Ovary (tissue), 9 donors: Measurements from ENCODE around the gene PCYOX1L. TPM values are rescaled to one million over a fixed set of nuclear protein-coding genes. Genes with fewer than 3 reads are reported as not detected.
A peak's percentile ranks its signal among the peaks of the same experiment; 100 is the strongest.
"Not testable (repeated sequence)": the region's sequence is repeated elsewhere in the genome, so short reads cannot be mapped to it uniquely, and the experiment has no call there.

Source experiments
- DNase-seq, 5 donors: peaks; one replicate each; pipeline ENCODE4 v3.0.0-alpha.2; 2019 to 2020
- H3K27ac ChIP-seq, 2 donors: fragments of 200-600 bp; one replicate each; pipeline versions ENCODE4 v1.5.1 to v1.8.0; 2019 to 2022
- H3K27me3 ChIP-seq: fragments of 200-600 bp; one replicate; pipeline ENCODE4 v1.8.0; 2022
- H3K36me3 ChIP-seq: fragments of 200-600 bp; sonication (generic); one replicate; pipeline ENCODE4 v1.5.1; 2019
- H3K4me1 ChIP-seq: one replicate; pipeline ENCODE4 v1.8.1; 2013; ENCODE audit warnings: mild to moderate bottlenecking, moderate library complexity; ENCODE audit not compliant: insufficient read depth
- H3K4me3 ChIP-seq: fragments of 200-600 bp; sonication (generic); one replicate; pipeline ENCODE4 v1.5.1; 2017
- H3K9me3 ChIP-seq, 2 donors: fragments of 200-600 bp in 1 of 2; sonication (generic) in 1 of 2; one replicate each; pipeline versions ENCODE4 v1.5.1 to v1.8.1; 2013 to 2019; ENCODE audit warnings: mild to moderate bottlenecking in 1 of 2, moderate library complexity in 1 of 2
- EP300 ChIP-seq: sonication (generic); formaldehyde crosslinking; IDR thresholded peaks from one replicate; pipeline ENCODE4 v1.6.1; 2017; ENCODE audit warnings: antibody characterized with exemption
- POLR2A ChIP-seq: fragments of 450-650 bp; IDR thresholded peaks from one replicate; pipeline ENCODE4 v1.6.1; 2017; ENCODE audit warnings: antibody characterized with exemption, mild to moderate bottlenecking, moderate library complexity
- WGBS, 3 donors: extraction: QIAGEN DNeasy Blood & Tissue Kit in 1 of 3; methylation state at CpG; one replicate each; pipeline versions ENCODE4 v1.1.5 to v1.1.7; 2013 to 2017; 5-methylcytosine and 5-hydroxymethylcytosine counted together
- intact Hi-C, 4 donors: fragments of 100-400 bp; cut with DNase I; formaldehyde crosslinking; loops; one replicate each; pipeline versions ENCODE4 v1.11.0 to v1.15.1; 2022 to 2023
- polyA plus RNA-seq, 2 donors: library from polyadenylated mRNA; stranded (reverse); fragments of 200-250 nt in 1 of 2; fragments of 350-450 nt in 1 of 2; fragmentation: Illumina TruSeq in 1 of 2; extraction: RNeasy Lipid Tissue Mini Kit (QIAGEN cat#74804) in 1 of 2; gene quantifications; one replicate each; pipeline ENCODE4 v1.2.3, GENCODE V29; 2013 to 2014
- total RNA-seq, 7 donors: library from RNA; depleted of rRNA in 2 of 7; stranded (reverse); fragments of >200 nt in 2 of 7; fragmentation: NEBNext Ultra II Directional in 3 of 7; extraction: Animal tissue kit (Norgen Biotek cat#: 25700) in 3 of 7; gene quantifications; one replicate each; pipeline versions ENCODE4 v1.1.0 to v1.2.4, GENCODE V29; 2016 to 2023
- TF ChIP-seq, protein P1 (sequence below), 3 donors: fragments of 450-650 bp in 2 of 3; fragments of 200-600 bp in 1 of 3; IDR thresholded peaks; one replicate each; pipeline versions ENCODE4 v1.5.1 to v1.8.0; 2016 to 2022; ENCODE audit warnings: antibody characterized with exemption in 3 of 3, mild to moderate bottlenecking in 1 of 3
- donor health status: DM: no; HTN: no; CAD: no; lungs with moderate emphysema.
- donor health status: DM: no; HTN: no; CAD: no.
- donor health status: Bipolar disorder and iron deficiency.
- donor health status: DM: yes; HTN: yes; CAD: no.
- donor health status: DM: no; HTN: no; CAD: no.
- donor health status: DM: yes; HTN: yes; CAD: no.

The PCYOX1L gene
- total and polyA plus RNA-seq, 9 donors = 5.8 to 15.2 (median 8.8) TPM

DNA sequence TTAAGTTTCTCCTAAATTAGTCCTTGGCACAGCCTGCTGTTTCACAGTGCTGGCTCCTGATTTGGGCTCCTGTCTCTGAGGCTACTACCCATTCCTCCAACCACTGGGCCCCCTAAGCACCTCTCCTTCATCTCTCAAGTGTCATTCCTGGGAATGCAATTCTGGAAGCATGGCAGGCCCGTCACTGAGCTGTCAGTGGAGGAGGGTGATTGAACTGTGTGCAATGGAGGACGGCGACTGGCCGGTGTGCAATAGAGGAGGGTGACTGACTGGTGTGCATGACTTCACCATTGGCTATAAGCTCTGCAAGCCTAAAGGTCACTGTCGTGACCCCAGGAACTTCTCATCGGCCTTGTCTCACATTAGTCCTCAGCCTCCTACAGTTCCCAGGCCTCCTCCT is 33.7 kb downstream of the PCYOX1L start:
- 86 to 91% (median 89%) methylated on average over 6 of the region's 6 CpGs for WGBS, 3 donors
- Histone ChIP-seq H3K4me1 (peaks cover 12% of the 10 kb centered on the region), H3K4me3 (no peak overlapping the region), H3K9me3 (no peaks in the 10 kb centered on the region), H3K27ac (no peak overlapping the region), H3K36me3 (no peaks in the 10 kb centered on the region), H3K27me3 (no peaks in the 10 kb centered on the region)
- intact Hi-C loops = no loop called here
- no peak for TF ChIP-seq POLR2A
- TF ChIP-seq EP300 = no peak
- TF ChIP-seq, protein P1, sequence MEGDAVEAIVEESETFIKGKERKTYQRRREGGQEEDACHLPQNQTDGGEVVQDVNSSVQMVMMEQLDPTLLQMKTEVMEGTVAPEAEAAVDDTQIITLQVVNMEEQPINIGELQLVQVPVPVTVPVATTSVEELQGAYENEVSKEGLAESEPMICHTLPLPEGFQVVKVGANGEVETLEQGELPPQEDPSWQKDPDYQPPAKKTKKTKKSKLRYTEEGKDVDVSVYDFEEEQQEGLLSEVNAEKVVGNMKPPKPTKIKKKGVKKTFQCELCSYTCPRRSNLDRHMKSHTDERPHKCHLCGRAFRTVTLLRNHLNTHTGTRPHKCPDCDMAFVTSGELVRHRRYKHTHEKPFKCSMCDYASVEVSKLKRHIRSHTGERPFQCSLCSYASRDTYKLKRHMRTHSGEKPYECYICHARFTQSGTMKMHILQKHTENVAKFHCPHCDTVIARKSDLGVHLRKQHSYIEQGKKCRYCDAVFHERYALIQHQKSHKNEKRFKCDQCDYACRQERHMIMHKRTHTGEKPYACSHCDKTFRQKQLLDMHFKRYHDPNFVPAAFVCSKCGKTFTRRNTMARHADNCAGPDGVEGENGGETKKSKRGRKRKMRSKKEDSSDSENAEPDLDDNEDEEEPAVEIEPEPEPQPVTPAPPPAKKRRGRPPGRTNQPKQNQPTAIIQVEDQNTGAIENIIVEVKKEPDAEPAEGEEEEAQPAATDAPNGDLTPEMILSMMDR (IDR thresholded peaks at IDR 0.05) = no peak
- no peak for DNase-seq

DNA sequence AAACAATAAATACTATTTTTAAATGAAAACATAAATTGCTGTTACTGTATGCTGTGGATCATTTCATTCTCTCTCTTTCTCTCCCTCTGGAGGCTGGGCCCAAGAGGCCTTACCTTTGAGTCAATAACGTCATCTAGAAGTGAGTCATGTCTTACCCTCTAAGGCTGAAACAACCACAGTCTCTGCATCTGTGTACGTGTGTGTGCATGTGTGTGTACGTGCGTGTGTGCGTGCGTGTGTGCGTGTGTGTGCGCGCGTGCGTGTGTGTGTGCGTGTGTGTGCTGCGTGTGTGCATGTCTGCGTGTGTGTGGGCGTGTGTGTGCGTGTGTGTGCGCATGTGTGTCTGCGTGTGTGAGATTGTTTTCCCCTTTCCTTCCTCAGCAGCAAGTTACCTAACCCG is 34.9 kb downstream of the PCYOX1L start:
- Histone ChIP-seq H3K4me3 (no peak overlapping the region), H3K4me1 (peaks cover 9% of the 10 kb centered on the region), H3K27me3 (no peaks in the 10 kb centered on the region), H3K9me3 (no peaks in the 10 kb centered on the region), H3K36me3 (no peaks in the 10 kb centered on the region), H3K27ac (no peak overlapping the region)
- intact Hi-C loops = no loop called here
- TF ChIP-seq EP300 (no peak), POLR2A (no peak)
- TF ChIP-seq, protein P1 (IDR thresholded peaks at IDR 0.05) = no peak
- DNase-seq = no peak
- 81 to 89% (median 85%) methylated on average over 19 of the region's 19 CpGs for WGBS, 3 donors

DNA sequence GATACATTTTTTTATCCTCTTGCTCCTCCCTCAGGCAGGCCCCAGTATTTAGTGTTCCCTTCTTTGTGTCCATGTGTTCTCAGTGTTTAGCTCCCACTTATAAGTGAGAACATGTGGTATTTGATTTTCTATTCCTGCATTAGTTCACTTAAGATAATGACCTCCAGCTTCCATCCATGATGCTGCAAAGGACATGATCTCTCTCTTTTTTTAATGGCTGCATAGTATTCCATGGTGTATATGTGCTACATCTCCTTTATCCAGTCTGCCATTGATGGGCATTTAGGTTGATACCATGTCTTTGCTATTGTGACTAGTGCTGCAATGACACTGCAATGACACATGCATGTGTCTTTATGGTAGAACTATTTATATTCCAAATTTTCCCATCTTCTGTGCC is 37.1 kb downstream of the PCYOX1L start:
- H3K9me3 ChIP-seq, H3K4me3 ChIP-seq, H3K4me1 ChIP-seq, intact Hi-C loops, DNase-seq, H3K27ac ChIP-seq, H3K36me3 ChIP-seq, H3K27me3 ChIP-seq: not testable (repeated sequence)

DNA sequence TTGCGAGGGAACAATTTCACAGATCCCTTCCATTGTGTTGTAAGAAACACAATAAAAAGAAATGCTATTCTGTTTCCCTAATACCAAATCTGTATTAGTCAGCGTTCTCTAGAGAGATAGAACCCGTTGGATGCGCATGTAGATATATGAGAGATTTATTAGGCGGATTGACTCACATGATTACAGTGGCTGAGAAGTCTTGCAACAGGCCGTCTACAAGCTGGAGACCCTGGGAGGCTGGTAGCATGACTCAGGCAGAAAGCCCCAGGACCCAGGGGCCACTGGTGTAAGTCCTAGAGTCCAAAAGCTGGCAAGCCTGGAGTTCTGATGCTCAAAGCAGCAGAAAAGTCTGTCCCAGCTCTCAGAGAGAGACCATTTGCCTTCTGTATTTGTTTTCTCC is 39.7 kb downstream of the PCYOX1L start:
- no peak for TF ChIP-seq EP300
- TF ChIP-seq POLR2A = no peak
- TF ChIP-seq, protein P1 (IDR thresholded peaks at IDR 0.05) = no peak
- Histone ChIP-seq H3K4me1 (no peaks in the 10 kb centered on the region), H3K27ac (no peak overlapping the region), H3K4me3 (no peak overlapping the region), H3K27me3 (no peaks in the 10 kb centered on the region), H3K36me3 (no peaks in the 10 kb centered on the region), H3K9me3 (no peaks in the 10 kb centered on the region)
- intact Hi-C loops = no loop called here
- WGBS, 3 donors = 69 to 85% (median 81%) methylated on average over 6 of the region's 6 CpGs
- peak in 3 of 5 donors; percentile 7 to 25 (median 15) for DNase-seq

DNA sequence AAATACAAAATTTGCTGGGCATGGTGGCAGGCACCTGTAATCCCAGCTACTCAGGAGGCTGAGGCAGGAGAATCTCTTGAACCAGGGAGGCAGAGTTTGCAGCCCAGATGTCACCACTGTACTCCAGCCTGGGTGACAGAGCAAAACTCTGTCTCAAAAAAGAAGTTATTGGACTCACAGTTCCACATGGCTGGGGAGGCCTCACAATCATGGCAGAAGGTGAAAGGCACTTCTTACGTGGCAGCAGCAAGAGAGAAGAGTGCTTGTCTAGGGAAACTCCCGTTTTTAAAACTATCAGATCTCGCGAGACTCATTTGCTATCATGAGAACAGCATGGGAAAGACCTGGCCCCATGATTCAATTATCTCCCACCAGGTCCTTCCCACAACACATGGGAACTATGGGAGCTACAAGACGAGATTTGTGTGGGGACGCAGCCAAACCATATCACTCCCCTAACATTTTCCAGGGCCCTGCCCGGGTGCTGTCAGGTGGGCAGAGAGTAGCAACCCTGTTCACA is 41.0 kb downstream of the PCYOX1L start:
- H3K27ac ChIP-seq, intact Hi-C loops, H3K27me3 ChIP-seq, H3K4me1 ChIP-seq, H3K36me3 ChIP-seq, H3K9me3 ChIP-seq, H3K4me3 ChIP-seq: not testable (repeated sequence)
- WGBS, 3 donors = 81 to 85% (median 83%) methylated on average over 7 of the region's 7 CpGs
- peak in 1 of 5 donors; percentile 21 for DNase-seq

DNA sequence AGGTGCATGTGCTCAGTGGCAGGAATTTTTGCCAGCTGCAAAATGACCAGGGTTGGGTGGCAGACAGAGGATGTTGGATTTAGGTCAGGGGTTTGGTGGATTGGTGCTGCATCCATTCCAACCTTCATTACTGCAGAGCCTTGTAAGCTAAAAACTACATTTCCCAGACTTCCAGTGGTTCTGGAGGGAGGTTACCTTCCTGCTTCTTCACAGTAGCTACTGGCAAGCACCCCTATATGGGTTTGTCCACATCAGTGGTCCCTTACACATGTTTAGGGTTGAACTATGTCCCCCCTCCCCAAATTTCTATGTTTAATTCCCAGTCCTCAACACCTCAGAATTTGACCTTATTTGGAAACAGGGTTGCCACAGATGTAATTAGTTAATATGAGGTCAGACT is 41.9 kb downstream of the PCYOX1L start:
- H3K27me3 ChIP-seq = no peaks in the 10 kb centered on the region
- H3K27ac ChIP-seq = no peak overlapping the region
- no peaks in the 10 kb centered on the region for H3K36me3 ChIP-seq
- TF ChIP-seq EP300 (no peak), POLR2A (no peak)
- TF ChIP-seq, protein P1 (IDR thresholded peaks at IDR 0.05) = no peak
- H3K9me3 ChIP-seq = no peaks in the 10 kb centered on the region
- intact Hi-C loops = no loop called here
- DNase-seq = peak in 1 of 5 donors; percentile 23
- no peak overlapping the region for H3K4me3 ChIP-seq
- peaks cover 8% of the 10 kb centered on the region for H3K4me1 ChIP-seq
